ENCODE data around the gene NXF1. TPM values are rescaled to one million over a fixed set of nuclear protein-coding genes. Genes with fewer than 3 reads are reported as not detected.

The NXF1 gene
- total and polyA plus RNA-seq, 2 of the 13 experiments (the other 11 are each of a cell fraction or from before 2014, with no cell fraction given) = 30.4 to 30.9 TPM

GRCh38 chr11:62843466-62843865, 38.2 kb upstream of the NXF1 start:
- Histone ChIP-seq H3K36me3 (replicated peaks in 1 of 2; ENCODE audit: control insufficient read depth in 1 of 2, insufficient read depth in 2 of 2, low read length in 2 of 2) (no peaks in the 10 kb centered on the region), H3K9me3 (ENCODE audit: low read length) (no peaks in the 10 kb centered on the region), H2AFZ (ENCODE audit: low read length) (no peak overlapping the region), H3K4me3 (replicated peaks in 1 of 3; ENCODE audit: insufficient read depth in 1 of 3, low read depth in 2 of 3, low read length in 3 of 3) (no peak overlapping the region), H3K4me2 (ENCODE audit: low read depth, low read length) (no peak overlapping the region), H3K27ac (ENCODE audit: extremely low read length, insufficient read depth, low read length) (no peak overlapping the region), H3K9ac (ENCODE audit: insufficient read depth, low read depth, low read length) (no peak overlapping the region), H3K27me3 (ENCODE audit: control insufficient read depth in 1 of 2, insufficient read depth in 2 of 2, low read length in 2 of 2) (no peaks in the 10 kb centered on the region; a peak in 1 of 5 replicates), H4K20me1 (ENCODE audit: insufficient read depth, low read length) (no peaks in the 10 kb centered on the region), H3K79me2 (ENCODE audit: insufficient read depth, low read length) (peaks cover 9% of the 10 kb centered on the region), H3K4me1 (ENCODE audit: insufficient read depth, low read length) (peaks cover 38% of the 10 kb centered on the region)
- no peak for DNase-seq (ENCODE audit: low spot score)
- intact Hi-C loops (cut with micrococcal nuclease; ENCODE audit: unreplicated experiment) = loop anchor here (5.0 kb wide), 1 partner anchor 116 kb away; the partner anchor contains the start of genes HNRNPUL2 and TTC9C
- POLR2A ChIA-PET = interaction anchor here (1.1 to 4.9 kb wide), 5 partner anchors 8 to 90 kb away, joined by 3 to 51 read pairs (median 6); partner anchors contain the start of genes SLC3A2, TAF6L and ZBTB3
- no peak for ATAC-seq
- BruUV-seq (replicated peaks) = no TSS peak
- CTCF ChIA-PET (ENCODE audit: low intra/inter-chr PET ratio, low total read pairs) = no interaction called here
- FAIRE-seq = no peak
- 94% methylated on average over 3 of the region's 3 CpGs for WGBS (ENCODE audit: low lambda C conversion rate)
- in situ Hi-C loops (cut with HindIII; ENCODE audit: extremely low pct_ligation_motif_present, low pct_unique_long_range_greater_than_20kb) = no loop called here
- TF ChIP-seq HNRNPK (IDR thresholded peaks at IDR 0.05; ENCODE audit: low read depth, low read length, poor library complexity, severe bottlenecking) (no peak), ZMYM3 (CRISPR knock-in tag; IDR thresholded peaks at IDR 0.05) (no peak), UBTF (CRISPR knock-in tag; IDR thresholded peaks at IDR 0.05) (no peak), NBN (conservative IDR thresholded peaks at IDR 0.05) (no peak), SIN3A (IDR thresholded peaks at IDR 0.05; ENCODE audit: borderline replicate concordance, low read depth, low read length) (no peak), SMC3 (IDR thresholded peaks at IDR 0.05; ENCODE audit: low read length) (no peak), EHMT2 (IDR thresholded peaks at IDR 0.05; ENCODE audit: borderline replicate concordance, low read depth, low read length) (no peak), JUNB (CRISPR knock-in tag; IDR thresholded peaks at IDR 0.05; ENCODE audit: borderline replicate concordance) (no peak), ZMYM4 (CRISPR knock-in tag; IDR thresholded peaks at IDR 0.05) (no peak), HIC2 (CRISPR knock-in tag; IDR thresholded peaks at IDR 0.05; ENCODE audit: low read depth) (no peak), FOXO1 (CRISPR knock-in tag; IDR thresholded peaks at IDR 0.05) (no peak), ZNF367 (CRISPR knock-in tag; IDR thresholded peaks at IDR 0.05; ENCODE audit: borderline replicate concordance) (no peak), TOE1 (CRISPR knock-in tag; IDR thresholded peaks at IDR 0.05) (no peak), CEBPZ (IDR thresholded peaks at IDR 0.05; ENCODE audit: low read length) (no peak)
- TF ChIP-seq, protein P1, sequence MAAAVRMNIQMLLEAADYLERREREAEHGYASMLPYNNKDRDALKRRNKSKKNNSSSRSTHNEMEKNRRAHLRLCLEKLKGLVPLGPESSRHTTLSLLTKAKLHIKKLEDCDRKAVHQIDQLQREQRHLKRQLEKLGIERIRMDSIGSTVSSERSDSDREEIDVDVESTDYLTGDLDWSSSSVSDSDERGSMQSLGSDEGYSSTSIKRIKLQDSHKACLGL (CRISPR knock-in tag; IDR thresholded peaks at IDR 0.05) = no peak
- TF ChIP-seq, protein P2, sequence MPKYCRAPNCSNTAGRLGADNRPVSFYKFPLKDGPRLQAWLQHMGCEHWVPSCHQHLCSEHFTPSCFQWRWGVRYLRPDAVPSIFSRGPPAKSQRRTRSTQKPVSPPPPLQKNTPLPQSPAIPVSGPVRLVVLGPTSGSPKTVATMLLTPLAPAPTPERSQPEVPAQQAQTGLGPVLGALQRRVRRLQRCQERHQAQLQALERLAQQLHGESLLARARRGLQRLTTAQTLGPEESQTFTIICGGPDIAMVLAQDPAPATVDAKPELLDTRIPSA (CRISPR knock-in tag; IDR thresholded peaks at IDR 0.05; ENCODE audit: borderline replicate concordance) = no peak
